ENCODE measurements around the gene AMY1C.

The AMY1C gene

DNA sequence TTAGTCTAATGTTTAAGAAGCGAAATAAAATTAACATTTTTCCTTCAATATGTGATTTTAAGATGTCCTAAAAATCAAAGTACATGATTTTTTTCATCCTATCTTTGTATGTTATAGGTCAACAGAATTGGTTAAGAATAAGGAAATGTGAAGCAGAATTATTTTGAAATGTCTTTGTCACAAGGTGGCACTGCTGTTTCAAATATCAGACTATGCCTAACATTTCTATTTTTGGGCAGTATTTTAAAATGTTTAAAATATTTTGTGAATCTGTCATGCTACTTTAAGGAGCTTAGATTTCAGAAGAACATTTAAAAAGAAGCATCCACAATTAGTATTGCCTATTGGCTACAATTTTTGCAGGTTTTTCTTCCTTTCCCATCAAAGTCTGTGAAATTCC, 38.7 kb downstream of the AMY1C start:
- Histone ChIP-seq H3K4me3 (no peak overlapping the region), H3K4me1 (no peaks in the 10 kb centered on the region), H3K9me3 (no peaks in the 10 kb centered on the region), H3K27me3 (ENCODE audit: low read depth) (no peaks in the 10 kb centered on the region), H3K36me3 (replicated peaks) (no peaks in the 10 kb centered on the region)
- in situ Hi-C loops (cut with MboI; ENCODE audit: low sequenced_read_pairs), result no loop called here
- peak in 1 of 2 experiments; percentile 5 for DNase-seq (ENCODE audit: low spot score in 2 of 2)

DNA sequence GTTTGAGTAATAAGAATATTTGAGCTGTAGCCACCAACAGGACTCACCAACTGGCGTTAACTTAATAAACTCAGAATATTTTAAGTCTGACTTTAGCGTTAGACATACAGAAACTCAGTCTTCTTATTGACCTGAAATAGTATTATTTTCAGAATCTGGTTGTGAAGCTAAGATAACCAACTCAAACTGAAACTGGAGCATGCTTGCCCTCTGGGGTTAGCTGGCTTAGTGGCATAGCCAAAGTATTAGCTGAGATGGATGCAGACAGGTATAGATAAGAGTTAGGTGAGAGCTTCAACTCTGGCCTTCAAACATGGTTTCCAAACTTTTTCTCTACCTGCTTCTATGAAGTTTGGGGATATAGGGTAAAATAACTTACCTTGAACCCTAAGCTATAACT, 40.5 kb downstream of the AMY1C start:
- Histone ChIP-seq H3K9me3 (no peaks in the 10 kb centered on the region), H3K4me3 (no peak overlapping the region), H3K4me1 (no peaks in the 10 kb centered on the region), H3K36me3 (replicated peaks) (no peaks in the 10 kb centered on the region), H3K27me3 (ENCODE audit: low read depth) (no peaks in the 10 kb centered on the region)
- DNase-seq (ENCODE audit: low spot score in 2 of 2), result no peak
- in situ Hi-C loops (cut with MboI; ENCODE audit: low sequenced_read_pairs), result no loop called here

Data from HAP-1 (cell line).